ENCODE measurements around the gene GRHL3.
A peak's percentile ranks its signal among the peaks of the same experiment; 100 is the strongest.
"Not testable (repeated sequence)": the region's sequence is repeated elsewhere in the genome, so short reads cannot be mapped to it uniquely, and the experiment has no call there.

GRHL3 gene

GRCh38 chr1:24319312-24319863 lies at the start of gene GRHL3:
GRHL3 (plus strand) TSS chr1:24319357; CDS start chr1:24319552, 195 bp downstream.
- DNase-seq: peak; percentile 31

- not testable (repeated sequence) for DNase-seq
Measured at GRCh38 chr1:24274203-24275103, 44.7 kb upstream of the GRHL3 start.

- no peak for DNase-seq
Measured at GRCh38 chr1:24275104-24275410, 44.1 kb upstream of the GRHL3 start.

- DNase-seq: no peak
Measured at GRCh38 chr1:24275510-24275909, 43.6 kb upstream of the GRHL3 start.

DNA sequence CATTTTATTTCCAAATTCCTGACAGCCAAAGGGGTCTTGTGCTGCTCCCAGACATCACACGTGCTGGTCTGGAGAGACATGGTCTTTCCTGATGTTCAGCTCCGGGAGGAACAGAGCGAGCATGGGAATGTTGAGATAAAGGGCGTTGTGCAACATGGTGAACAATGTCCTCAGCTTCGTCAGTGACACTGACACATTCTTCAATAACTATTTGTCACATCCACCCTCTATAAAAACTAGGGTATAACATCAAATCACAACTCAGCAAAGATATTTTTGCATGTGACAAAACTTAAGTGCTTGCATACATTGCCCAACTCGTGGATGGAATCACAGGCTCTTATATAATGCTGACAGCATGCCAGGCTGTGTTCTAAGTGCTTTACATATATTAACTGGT lies 42.4 kb upstream of the GRHL3 start:
- DNase-seq: no peak

DNA sequence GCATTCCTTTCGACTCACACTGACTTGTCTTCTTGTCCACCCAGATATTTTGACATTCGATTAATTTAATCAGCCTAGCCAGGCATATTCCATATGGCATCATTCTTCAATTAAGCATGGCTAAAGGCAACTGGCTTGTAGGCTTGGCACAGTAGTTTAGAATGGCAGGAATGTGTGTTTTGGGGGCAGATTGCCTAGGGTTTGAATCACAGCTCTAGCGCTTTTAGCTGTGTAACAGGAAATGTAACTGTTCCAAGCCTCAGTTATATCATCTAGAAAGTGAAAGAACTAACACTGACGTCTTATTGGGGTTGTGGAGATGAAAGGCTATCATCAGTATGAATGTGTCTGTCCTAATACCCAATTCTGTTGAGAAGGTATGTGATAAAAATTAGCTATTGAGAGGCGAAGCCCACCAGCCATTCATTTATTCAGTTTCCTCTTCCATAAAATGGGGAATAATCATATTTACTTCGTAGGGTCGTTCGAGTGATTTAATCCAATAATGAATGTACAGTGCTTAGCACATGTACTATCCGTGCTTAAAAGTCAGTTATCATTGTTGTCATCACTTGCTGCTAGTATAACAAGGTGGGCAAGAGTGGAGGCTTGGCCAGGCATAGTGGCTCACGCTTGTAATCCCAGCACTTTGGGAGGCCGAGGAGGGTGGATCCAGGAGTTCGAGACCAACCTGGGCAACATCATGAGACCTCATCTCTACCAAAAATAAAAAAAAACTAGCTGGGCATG lies 41.6 kb upstream of the GRHL3 start:
- DNase-seq: no peak

DNA sequence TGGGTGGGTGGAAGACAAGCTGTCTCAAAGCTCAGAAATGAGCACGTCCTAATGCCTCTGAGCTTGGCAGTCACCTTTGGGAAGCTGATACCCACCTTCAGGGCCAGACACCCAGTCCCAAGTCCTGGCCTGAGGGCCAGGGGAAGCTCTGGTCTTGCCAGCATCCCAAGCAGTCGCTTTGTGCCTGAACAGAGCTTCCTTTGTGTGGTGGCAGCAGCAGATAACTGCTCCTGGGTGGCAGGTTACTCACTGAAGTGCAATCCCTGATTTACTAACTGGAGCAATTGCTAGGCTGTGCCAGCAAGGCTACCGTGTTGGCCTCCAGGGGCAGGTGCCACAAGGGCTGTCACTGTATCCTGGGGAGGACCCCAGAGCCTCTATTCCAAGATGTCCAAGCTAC lies 40.4 kb upstream of the GRHL3 start:
- no peak for DNase-seq

DNA sequence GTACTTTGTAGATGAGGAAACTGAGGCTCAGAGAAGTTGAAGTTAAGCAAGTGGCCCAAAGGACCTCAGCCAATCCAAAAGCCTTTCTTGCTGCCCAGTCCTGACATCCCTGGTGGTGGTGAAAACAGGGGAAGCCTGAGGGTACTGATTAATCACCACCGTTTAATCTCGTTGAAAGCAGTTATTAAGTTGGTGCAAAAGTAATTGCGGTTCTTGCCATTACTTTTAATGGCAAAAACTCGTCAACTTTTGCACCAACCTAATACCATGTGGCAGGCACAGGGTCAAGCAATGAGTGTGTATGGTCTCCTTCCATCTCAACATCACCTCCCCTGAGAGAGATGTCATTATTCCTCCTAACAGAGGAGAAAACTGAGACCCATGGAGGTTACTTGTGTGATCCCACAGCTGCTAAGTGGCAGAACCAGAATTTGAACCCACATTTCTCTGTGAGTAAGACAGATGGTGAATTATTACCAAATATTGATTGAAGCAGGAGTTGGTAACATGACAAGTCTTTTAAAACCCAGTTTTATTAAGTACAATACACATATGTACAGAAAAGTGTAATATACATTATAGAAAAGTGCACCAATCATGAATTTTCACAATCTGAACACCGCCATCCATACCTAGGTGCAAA lies 39.4 kb upstream of the GRHL3 start:
- no peak for DNase-seq

- DNase-seq: no peak
Measured at GRCh38 chr1:24281591-24281990, 37.6 kb upstream of the GRHL3 start.

DNA sequence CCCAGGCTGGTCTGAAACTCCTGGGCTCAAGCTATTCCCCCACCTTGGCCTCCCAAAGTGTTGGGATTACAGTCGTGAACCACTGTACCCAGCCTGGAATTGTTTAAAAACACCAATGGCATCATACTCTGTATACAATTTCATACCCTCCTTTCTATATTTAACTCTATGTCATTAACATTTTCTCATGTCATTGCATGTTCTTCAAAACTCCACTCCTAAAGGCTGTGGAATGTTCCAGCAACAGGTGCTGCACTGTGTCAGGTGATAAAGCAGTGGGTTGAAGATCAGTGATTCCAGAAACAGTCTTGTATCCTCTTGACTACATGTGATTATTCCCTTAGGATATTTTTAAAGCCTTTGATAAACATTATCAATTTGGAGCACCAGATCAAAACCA lies 36.7 kb upstream of the GRHL3 start:
- no peak for DNase-seq

DNA sequence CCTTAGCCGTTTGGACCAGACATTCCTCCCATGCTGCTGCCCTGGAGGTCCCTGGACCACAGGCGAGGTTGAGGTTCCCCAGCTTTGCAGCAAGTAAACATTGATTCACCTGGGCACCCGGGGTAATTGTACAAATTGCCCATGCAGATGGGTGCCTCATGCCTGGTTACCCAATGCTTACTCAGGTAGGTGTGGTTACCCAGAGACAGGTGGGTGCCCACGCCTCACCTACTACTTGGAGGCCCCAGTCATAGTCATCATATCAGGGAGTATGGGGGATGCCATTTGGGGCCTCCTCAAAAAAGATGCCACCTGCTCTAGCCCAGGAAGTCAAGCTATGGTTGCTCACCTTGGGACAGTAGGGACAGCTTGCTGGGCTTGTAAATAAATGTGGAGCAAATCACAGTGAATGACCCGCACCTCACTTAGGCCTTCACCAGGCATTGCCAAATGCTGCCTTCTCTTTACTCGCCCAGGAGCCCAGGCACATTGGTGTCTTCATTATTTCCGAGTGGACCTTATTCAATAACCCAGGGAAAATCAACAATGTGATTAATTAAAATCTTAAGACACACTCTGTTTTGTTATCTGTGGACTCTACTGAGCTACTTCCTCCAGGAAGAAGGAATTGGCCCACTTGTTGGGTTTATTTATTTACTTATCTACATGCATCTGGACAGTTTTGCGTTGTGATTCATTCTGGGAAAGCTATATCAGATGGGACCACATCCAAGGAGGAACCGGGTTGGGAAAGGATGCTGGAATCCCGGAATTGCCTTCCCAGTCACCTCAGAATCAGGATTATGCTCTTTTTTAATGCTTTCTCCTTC lies 35.6 kb upstream of the GRHL3 start:
- DNase-seq: no peak

GRCh38 chr1:24284156-24284471 lies 35.0 kb upstream of the GRHL3 start:
- no peak for DNase-seq

- no peak for DNase-seq
Measured at GRCh38 chr1:24285231-24285630, 33.9 kb upstream of the GRHL3 start.

- no peak for DNase-seq
Measured at GRCh38 chr1:24286246-24287010, 32.7 kb upstream of the GRHL3 start.

- DNase-seq: not testable (repeated sequence)
Measured at GRCh38 chr1:24287779-24288178, 31.4 kb upstream of the GRHL3 start.

- no peak for DNase-seq
Measured at GRCh38 chr1:24288479-24288878, 30.7 kb upstream of the GRHL3 start.

GRCh38 chr1:24289937-24290595 lies 29.1 kb upstream of the GRHL3 start:
- DNase-seq: no peak

DNA sequence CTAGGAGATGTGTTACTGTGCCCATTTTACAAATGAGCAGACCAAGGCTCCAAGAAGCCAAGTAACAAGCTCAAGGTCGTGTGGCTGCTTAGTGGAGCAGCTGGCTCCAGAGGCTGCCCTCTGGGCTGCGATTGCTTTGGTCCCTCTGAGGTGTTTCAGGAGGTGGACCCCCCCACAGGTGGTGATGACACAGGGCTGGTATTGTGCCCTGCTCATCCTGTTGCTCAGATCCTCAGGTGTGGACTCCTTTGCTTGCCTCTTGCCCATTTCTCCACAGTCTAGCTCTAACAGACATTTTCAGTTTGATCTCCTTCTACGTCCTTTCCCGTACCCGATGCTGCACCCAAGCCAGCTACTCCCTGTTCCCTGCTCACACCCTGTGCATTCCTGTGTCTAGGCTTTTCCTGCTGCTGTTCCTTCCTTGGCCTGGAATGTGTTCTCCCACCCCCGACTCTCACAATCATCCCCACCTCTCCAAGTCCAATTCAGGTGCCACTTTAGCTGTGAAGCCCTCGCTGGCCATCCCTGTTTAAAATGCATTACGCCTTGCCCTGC lies 28.1 kb upstream of the GRHL3 start:
- DNase-seq: no peak

- no peak for DNase-seq
Measured at GRCh38 chr1:24292103-24292502, 27.1 kb upstream of the GRHL3 start.

GRCh38 chr1:24292887-24293286 lies 26.3 kb upstream of the GRHL3 start:
- DNase-seq: no peak
